AG10803 (cell line): ENCODE measurements around the gene TMEM191C.
"Not testable (repeated sequence)": the region's sequence is repeated elsewhere in the genome, so short reads cannot be mapped to it uniquely, and the experiment has no call there.

Source experiments
- DNase-seq: peaks from one replicate; pipeline ENCODE4 v3.0.0; 2010; ENCODE audit warnings: low read depth
- H3K4me3 ChIP-seq: 2 replicates; pipeline ENCODE4 v1.5.1; 2011; ENCODE audit warnings: mild to moderate bottlenecking, low read length, control low read depth
- CTCF ChIP-seq: conservative IDR thresholded peaks from 2 replicates; pipeline ENCODE4 v1.5.1; 2011; ENCODE audit warnings: mild to moderate bottlenecking, low read length, control low read depth, inconsistent platforms

TMEM191C gene

GRCh38 chr22:21447694-21448402 lies 19.3 kb upstream of the TMEM191C start:
- no peak for DNase-seq
- H3K4me3 ChIP-seq, result no peak overlapping the region
- no peak for TF ChIP-seq CTCF

- DNase-seq, result no peak
- TF ChIP-seq CTCF, result no peak
- no peak overlapping the region for H3K4me3 ChIP-seq
Observed at GRCh38 chr22:21448627-21449416, 18.4 kb upstream of the TMEM191C start.

GRCh38 chr22:21449531-21450319 lies 17.5 kb upstream of the TMEM191C start:
- no peak for DNase-seq
- TF ChIP-seq CTCF, result no peak
- no peak overlapping the region for H3K4me3 ChIP-seq

- no peak overlapping the region for H3K4me3 ChIP-seq
- DNase-seq, result no peak
- TF ChIP-seq CTCF, result no peak
Observed at GRCh38 chr22:21450320-21450831, 16.8 kb upstream of the TMEM191C start.

- TF ChIP-seq CTCF, result no peak
- no peak overlapping the region for H3K4me3 ChIP-seq
- no peak for DNase-seq
Observed at GRCh38 chr22:21450858-21451353, 16.3 kb upstream of the TMEM191C start.

- H3K4me3 ChIP-seq, result no peak overlapping the region
- TF ChIP-seq CTCF, result no peak
- DNase-seq, result no peak
Observed at GRCh38 chr22:21451545-21452520, 15.4 kb upstream of the TMEM191C start.

- DNase-seq, H3K4me3 ChIP-seq: not testable (repeated sequence)
Observed at GRCh38 chr22:21452666-21453065, 14.5 kb upstream of the TMEM191C start.

- H3K4me3 ChIP-seq, DNase-seq: not testable (repeated sequence)
Observed at GRCh38 chr22:21454998-21455333, 12.2 kb upstream of the TMEM191C start.
